H1 (cell line): ENCODE data around the gene GSTO2. TPM values are rescaled to one million over a fixed set of nuclear protein-coding genes. Genes with fewer than 3 reads are reported as not detected.
A peak's percentile ranks its signal among the peaks of the same experiment; 100 is the strongest.

Source experiments
- E2F6 ChIP-seq: IDR thresholded peaks from 2 replicates; pipeline ENCODE4 v1.6.1; 2012; ENCODE audit warnings: inconsistent platforms
- FOSL1 ChIP-seq: IDR thresholded peaks from 2 replicates; pipeline ENCODE4 v1.6.1; 2011; ENCODE audit warnings: mild to moderate bottlenecking, low read depth, low read length, moderate library complexity; ENCODE audit not compliant: insufficient read depth
- HDAC2 ChIP-seq, 2 experiments: fragments of 300-600 bp in 1 of 2; sonication (generic) in 1 of 2; IDR thresholded peaks; 2 replicates each; pipeline ENCODE4 v1.6.1; 2011 to 2012; ENCODE audit warnings: low read depth in 2 of 2, low read length in 2 of 2, mild to moderate bottlenecking in 2 of 2, moderate library complexity in 2 of 2, borderline replicate concordance in 1 of 2, inconsistent platforms in 1 of 2
- KDM5A ChIP-seq: fragments of 200-600 bp; IDR thresholded peaks from 2 replicates; pipeline ENCODE4 v1.7.1; 2012; ENCODE audit warnings: mild to moderate bottlenecking, low read length, inconsistent platforms, mixed read lengths
- MAFK ChIP-seq: IDR thresholded peaks from 2 replicates; pipeline ENCODE4 v1.6.1; 2012; ENCODE audit warnings: low read depth, mild to moderate bottlenecking, improper control_type of control experiment, low read length
- MAX ChIP-seq: IDR thresholded peaks from 2 replicates; pipeline ENCODE4 v1.6.1; 2012; ENCODE audit warnings: inconsistent platforms
- NANOG ChIP-seq: IDR thresholded peaks from 2 replicates; pipeline ENCODE4 v1.6.1; 2011; ENCODE audit warnings: low read length, low read depth, mild to moderate bottlenecking, inconsistent platforms; ENCODE audit not compliant: insufficient read depth, poor library complexity, severe bottlenecking
- POLR2A ChIP-seq, 2 experiments: IDR thresholded peaks; 1 replicate in 1 of 2; 2 replicates in 1 of 2; pipeline ENCODE4 v1.6.1; 2011; ENCODE audit warnings: low read depth in 2 of 2, low read length in 2 of 2, mild to moderate bottlenecking in 2 of 2; ENCODE audit errors: control extremely low read depth in 1 of 2
- POLR2AphosphoS5 ChIP-seq: IDR thresholded peaks from 2 replicates; pipeline ENCODE4 v1.6.1; 2011; ENCODE audit warnings: low read depth, low read length
- RAD21 ChIP-seq, 2 experiments: IDR thresholded peaks in 1 of 2; conservative IDR thresholded peaks in 1 of 2; 2 replicates each; pipeline ENCODE4 v1.6.1; 2011; ENCODE audit warnings: low read depth in 2 of 2, low read length in 2 of 2, improper control_type of control experiment in 1 of 2, inconsistent platforms in 1 of 2, mild to moderate bottlenecking in 1 of 2, moderate library complexity in 1 of 2
- SIX5 ChIP-seq: IDR thresholded peaks from 2 replicates; pipeline ENCODE4 v1.6.1; 2011; ENCODE audit warnings: mild to moderate bottlenecking, low read depth, low read length
- SP1 ChIP-seq: IDR thresholded peaks from 2 replicates; pipeline ENCODE4 v1.6.1; 2011; ENCODE audit warnings: low read depth, low read length
- SP4 ChIP-seq: IDR thresholded peaks from 2 replicates; pipeline ENCODE4 v1.6.1; 2012; ENCODE audit warnings: low read length, inconsistent platforms
- TAF7 ChIP-seq: optimal IDR thresholded peaks from 2 replicates; pipeline ENCODE3; 2011; ENCODE audit warnings: low read depth, mild to moderate bottlenecking, inconsistent platforms, low read length, moderate library complexity, borderline replicate concordance
- TCF12 ChIP-seq: IDR thresholded peaks from 2 replicates; pipeline ENCODE4 v1.6.1; 2011; ENCODE audit warnings: low read depth, mild to moderate bottlenecking, low read length
- TEAD4 ChIP-seq: IDR thresholded peaks from 2 replicates; pipeline ENCODE4 v1.6.1; 2012; ENCODE audit warnings: low read depth, low read length, inconsistent platforms, mixed read lengths
- ZNF274 ChIP-seq: IDR thresholded peaks from 2 replicates; pipeline ENCODE4 v1.7.0; 2012; ENCODE audit warnings: low read length, borderline replicate concordance; ENCODE audit errors: extremely low read depth
- polyA plus RNA-seq, 7 experiments: library from polyadenylated mRNA; depleted of rRNA in 3 of 7; stranded (reverse) in 5 of 7; unstranded in 2 of 7; fragments of >200 nt in 5 of 7; fragments of 200-250 nt in 2 of 7; gene quantifications; 1 replicate in 5 of 7; 2 replicates in 1 of 7; 4 replicates in 1 of 7; pipeline versions ENCODE4 v1.2.1 to v1.2.3, GENCODE V29; 2011 to 2013; ENCODE audit warnings: missing spikeins in 2 of 7, mixed read lengths in 2 of 7
- total RNA-seq: library from RNA; stranded (reverse); fragmentation: NEBNext Ultra II Directional; extraction: Animal tissue kit (Norgen Biotek cat#: 25700); gene quantifications from 2 replicates; pipeline ENCODE4 v1.2.1, GENCODE V29; 2021

GSTO2 gene
- total and polyA plus RNA-seq, 2 of the 8 experiments (the other 6 are each of a cell fraction or from before 2014, with no cell fraction given) = 13.1 to 41.7 TPM

GRCh38 chr10:104353325-104354048 is 84.5 kb downstream of the GSTO2 start, which contains the start of gene CFAP58 (continued):
- TF ChIP-seq FOSL1 (no peak), SP4 (0 out of 2 replicates have a peak, but pooled peaks have one; percentile 59), TEAD4 (peak; percentile 47; the same call in 1 of the 2 replicates), NANOG (no peak), SIX5 (no peak), SP1 (peak; percentile 75), POLR2A (IDR thresholded peaks at IDR 0.05; ENCODE audit: control extremely low read depth in 1 of 2, low read depth in 2 of 2, low read length in 2 of 2) (no peak), MAX (peak; percentile 50; the same call in 1 of the 2 replicates), HDAC2 (IDR thresholded peaks at IDR 0.05; ENCODE audit: borderline replicate concordance in 1 of 2, low read depth in 2 of 2, low read length in 2 of 2) (0 out of 4 replicates have a peak, but pooled peaks of 1 of the 2 experiments have one; percentile 53), POLR2AphosphoS5 (no peak), ZNF274 (no peak), TAF7 (no peak), MAFK (no peak), E2F6 (peak; percentile 89), TCF12 (0 out of 2 replicates have a peak, but pooled peaks have one; percentile 26), RAD21 (IDR thresholded peaks at IDR 0.05 in 1 of 2, conservative IDR thresholded peaks at IDR 0.05 in 1 of 2; ENCODE audit: low read depth in 2 of 2, low read length in 2 of 2) (peak; percentile 12 to 27; a peak in 2 of 4 replicates), KDM5A (no peak)
